Activated CD8-positive, alpha-beta memory T cell treated with anti-CD3 and anti-CD28 coated beads, Interleukin-2, amount 50 U/mL, for 48 hours (primary cell): Measurements from ENCODE around the gene GCA.

ENCODE experiments used
- DNase-seq: peaks from one replicate; pipeline ENCODE4 v3.0.0-alpha.2; 2020

Gene GCA, protein sequence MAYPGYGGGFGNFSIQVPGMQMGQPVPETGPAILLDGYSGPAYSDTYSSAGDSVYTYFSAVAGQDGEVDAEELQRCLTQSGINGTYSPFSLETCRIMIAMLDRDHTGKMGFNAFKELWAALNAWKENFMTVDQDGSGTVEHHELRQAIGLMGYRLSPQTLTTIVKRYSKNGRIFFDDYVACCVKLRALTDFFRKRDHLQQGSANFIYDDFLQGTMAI

DNA sequence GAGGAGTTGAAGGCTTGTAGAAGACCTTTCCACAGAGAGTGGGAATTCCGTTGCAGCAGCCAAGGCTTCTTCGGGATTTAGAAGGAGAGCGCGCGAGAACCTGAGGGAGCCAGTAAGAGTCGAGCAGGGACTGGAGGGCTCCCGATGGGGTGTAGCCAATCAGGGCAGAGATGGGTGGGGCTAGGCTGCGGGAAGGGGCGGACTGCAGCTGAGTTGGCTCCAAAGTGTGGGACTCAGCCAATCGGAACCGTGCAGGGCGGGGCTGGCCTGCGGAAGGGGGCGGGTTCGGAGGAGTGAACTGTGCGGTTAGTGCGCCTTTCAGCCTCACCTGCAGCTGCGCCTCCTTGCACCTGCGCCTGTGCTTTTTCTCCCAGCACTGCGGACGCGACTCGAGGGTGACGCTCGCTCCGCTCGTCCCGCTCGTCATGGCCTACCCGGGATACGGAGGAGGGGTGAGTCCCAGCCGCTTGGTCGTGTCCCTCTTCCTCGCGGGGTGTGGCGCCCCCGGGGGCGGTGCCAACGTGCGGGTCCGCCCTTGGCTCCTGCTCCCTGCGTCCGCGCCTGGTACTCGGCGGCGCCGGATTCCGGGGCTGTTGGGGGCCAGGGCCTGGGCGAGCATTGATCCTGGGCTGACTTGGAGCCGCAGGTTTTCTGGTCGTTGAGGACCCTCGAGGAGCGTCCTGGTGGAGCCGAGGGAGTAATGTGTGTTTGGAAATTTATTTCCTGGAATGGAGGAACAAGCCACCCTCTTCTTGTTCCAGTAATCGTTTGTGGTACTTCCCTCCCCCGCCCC lies at the start of gene GCA:
Gene GCA, plus strand, starts transcription at position 309 of the 793 bp plus-strand sequence. Its CDS starts 117 bp downstream, at position 426.
- peak; percentile 94 for DNase-seq

DNA sequence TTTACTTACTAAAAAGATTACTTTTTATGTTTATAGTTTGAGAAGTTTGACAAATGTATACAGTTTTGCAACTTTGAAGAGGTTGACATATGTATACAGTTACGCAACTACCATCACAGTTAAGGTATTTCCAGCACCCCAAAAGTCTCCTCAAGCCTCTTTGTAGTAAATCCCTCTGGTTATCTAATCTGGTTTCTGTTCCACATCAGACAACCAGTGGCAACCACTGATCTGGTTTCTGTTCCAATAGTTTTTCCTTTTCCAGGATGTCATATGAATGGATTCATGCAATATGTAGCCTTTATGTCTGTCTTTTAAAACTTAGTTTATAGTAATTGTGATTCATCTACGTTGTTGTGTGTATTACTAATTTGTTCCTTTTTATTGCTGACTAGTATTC lies 48.9 kb upstream of the GCA start:
- no peak for DNase-seq

DNA sequence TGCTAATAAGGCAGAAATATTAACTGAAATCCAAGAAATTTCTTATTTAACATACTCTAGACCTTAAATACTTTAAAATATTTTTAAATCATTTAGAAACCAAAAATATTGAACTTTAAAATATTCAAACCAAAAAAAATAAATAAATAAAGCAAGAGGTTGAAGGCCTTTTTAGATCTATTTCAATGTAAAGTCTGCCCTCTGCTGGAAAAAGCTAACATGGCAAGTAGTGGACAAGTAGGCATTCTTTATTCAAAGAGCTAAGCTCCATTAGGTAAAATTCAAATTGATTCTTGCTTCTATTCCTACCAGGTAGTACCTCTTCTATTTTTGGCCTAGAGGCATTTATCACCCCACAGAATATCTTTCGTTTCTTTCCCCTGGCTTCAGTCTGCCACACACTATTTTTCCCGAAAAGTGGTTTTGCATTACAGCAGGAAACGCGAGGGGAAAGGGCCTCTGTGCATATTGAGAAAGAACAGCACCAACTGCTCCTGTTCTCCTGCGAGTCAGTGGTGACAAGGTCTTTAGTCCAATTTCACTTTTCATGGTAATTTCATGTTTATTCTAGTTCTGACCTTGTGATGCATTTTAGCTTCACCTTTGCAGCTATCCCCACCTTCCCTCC lies 45.9 kb upstream of the GCA start:
- no peak for DNase-seq

DNA sequence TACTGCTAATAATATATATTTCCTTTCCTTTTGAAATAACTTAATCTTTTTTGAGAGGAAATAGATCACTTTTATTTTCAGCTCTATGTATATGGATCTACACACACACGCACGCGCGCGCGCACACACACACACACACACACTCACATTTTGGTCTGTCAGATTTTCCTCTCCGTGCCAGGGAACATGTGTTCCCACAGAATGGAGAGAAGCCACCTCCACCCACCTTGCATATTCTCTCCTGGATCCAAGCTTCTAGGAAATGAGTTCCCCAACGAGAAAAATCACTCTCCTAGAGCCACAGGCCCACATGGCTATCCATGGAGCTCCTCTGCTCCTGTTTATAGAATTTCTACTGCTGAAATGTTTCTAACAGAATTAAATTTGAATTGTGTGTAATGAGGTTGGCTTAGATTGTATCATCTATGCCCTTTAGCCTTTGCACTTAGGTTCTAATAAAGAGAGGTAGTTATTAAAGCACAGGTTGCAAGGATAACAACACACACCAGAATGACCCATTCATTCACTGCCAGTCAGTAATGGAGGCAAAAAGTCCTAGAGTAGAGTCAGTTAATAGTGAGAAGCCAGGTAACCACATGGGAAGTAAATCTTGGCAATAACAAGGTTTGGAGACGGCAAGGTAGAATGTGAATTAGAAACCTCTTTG lies 45.1 kb upstream of the GCA start:
- DNase-seq = no peak

DNA sequence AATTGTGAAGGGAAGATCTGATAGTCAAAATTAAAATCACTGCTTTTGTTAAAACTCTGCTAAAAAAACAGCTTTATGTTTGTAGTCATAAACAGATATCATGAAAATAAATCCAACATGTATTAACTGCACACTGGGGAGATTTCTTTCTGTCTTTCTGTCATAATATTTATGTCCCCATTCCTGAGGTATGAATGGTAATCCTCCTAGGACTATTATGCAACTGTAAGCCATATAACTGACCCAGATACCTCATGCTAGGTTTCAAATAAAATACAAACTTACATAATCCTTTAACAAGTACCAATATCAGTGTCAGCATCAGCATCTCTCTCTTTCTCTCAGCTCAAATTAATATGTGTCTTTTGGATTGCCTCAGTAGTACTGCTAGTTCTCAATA lies 43.7 kb upstream of the GCA start:
- no peak for DNase-seq

DNA sequence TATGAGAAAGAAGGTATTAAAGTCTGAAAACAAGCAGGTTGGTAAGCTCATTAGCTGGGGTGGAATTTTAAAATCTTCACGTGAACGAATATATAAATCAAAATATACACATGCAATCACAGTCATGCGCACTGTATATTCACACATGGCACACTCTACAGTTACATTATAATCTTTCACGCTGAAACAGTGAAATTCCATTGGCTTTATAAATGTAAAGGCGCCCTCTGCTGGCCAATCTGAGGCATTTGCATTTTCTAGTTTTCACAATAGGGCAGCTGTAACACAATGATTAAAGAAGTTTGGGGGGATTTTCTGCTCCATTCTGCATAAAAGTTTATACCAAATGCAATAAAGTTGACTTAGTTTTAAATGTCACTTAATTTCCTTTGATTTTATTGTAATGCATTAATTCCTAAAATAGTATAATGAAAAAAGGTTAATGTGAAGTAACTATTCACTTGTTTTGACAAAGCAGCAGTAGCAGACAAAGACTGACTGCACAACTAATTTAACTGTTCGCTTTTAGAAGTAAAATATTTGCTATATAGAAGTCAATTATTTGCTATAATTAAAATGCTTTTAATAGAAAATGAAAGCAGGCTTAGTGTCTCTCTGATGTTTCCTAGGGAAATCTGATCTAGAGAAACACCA lies 42.7 kb upstream of the GCA start:
- DNase-seq = peak; percentile 69

DNA sequence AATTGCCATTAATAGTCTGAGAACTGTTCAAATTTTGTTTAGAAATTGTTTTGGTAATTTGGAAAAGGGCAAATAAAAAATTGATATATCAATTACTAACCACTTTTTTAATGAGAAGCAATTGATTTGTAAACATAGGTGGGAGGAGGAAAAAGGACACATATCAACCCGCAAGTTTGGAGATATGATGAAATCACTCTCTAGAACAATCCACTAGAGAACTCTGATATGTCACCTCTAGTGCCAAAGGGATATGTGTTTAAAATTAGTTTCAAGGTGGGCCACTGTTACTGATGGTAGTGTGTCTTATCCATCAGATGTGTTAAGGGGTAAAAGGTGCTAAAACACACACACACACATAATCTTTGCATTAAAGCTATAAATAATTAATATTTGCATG lies 42.1 kb upstream of the GCA start:
- DNase-seq = no peak

DNA sequence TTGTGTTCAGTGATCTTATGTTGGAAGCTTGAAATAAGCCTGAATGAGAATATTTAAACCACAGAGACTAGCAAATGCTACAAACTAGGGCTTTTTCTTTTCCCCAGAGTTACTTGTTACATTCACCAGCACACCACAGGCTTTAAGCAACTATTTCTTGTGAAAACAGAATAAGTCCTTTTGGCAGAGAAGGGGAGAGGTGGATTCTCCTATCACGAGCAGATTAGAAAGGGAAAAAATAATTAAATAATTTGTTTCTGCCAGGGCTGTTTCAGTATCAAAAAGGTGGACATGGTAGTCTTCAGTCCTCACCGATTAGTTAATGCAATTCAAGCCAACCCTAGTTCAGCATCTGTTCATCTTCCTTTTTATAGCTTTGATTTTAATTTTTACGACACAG lies 38.0 kb upstream of the GCA start:
- no peak for DNase-seq

DNA sequence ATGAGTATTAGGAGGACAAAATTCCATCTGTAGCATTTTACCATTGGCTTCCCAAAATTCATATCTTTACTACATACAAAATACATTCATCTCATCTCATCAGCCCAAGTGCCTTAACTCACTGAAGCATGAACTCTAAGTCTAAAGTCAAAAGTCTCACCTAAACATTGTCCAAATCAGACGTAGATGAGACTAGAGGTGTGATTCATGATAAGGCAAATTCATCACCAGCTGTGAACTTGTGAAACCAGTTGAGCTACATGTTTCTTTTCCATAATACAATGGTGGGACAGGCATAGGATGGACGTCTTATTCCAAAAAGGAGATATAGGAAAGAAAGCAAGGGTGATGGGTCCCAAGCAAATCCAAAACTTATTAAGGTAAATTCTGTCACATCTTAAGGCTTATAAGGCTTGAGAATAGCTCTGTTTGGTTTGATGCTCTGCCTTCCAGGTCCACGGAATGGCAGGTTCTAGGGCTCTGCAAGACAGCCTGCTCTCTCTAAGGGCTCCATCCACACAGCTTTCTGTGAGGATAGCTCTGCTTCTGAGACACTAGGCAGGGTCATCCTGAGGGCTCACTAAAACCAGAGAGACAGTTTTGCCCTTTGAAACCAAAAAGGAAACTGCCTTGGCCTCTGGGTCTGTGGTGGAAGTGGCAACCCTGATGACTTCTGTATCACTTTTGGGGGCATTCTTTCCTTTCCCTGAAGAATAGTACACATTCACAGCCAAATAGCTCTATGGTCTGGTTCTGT lies 35.0 kb upstream of the GCA start:
- no peak for DNase-seq

DNA sequence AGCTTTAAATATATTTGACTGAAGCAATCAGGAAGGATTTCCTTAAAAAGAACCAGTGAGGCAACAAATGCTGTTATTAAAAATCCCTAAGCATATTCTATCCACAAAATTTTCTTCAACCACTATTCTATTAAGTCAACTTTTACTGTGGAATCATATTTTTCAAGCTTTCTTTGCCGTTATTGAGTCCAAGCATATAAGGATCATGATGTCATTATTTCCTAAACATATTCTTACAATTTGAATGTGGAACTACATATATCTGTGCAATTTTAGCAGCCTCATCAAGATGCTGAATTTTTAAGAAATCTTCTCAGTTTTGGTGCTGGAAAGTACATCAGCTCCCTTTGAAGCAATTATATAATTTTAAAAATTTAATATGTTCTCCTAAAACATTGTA lies 31.1 kb upstream of the GCA start:
- no peak for DNase-seq

DNA sequence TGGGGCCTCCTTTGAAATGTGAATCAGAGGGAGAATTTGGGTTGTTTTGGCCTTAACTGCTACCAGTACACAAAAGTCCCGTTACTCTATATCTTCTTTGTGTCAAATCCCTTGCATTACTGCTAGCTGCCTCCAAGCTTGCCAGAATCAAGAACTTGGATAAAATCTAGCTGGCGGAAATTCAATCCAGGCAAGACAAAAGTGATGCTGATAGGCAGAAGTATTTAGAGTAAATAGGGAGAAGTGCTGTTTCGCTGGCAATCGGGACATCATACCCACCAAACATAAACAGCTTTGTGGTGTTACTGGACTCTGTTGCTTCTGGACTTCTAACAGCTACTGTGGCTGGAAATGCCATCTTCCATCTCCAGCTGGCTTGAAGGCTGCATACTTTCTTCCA lies 28.0 kb upstream of the GCA start:
- no peak for DNase-seq

DNA sequence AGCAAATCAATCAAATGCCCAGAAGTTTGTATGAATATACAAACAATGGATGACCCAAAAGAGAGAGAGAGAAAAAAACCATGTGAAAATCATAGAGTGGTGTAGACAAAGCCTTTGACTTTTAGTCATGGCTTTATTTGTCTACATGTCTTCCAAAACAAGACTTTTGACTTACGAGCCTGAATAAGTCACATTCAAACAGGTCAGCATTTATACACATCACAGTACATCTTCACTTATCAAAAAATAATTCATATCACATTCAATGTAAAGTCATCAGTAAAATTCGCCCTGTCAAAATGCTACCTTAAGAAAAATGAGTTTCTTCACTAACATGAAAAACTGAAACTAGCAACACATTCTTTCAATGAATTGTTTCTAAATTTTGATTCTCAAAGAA lies 27.3 kb upstream of the GCA start:
- DNase-seq = no peak

DNA sequence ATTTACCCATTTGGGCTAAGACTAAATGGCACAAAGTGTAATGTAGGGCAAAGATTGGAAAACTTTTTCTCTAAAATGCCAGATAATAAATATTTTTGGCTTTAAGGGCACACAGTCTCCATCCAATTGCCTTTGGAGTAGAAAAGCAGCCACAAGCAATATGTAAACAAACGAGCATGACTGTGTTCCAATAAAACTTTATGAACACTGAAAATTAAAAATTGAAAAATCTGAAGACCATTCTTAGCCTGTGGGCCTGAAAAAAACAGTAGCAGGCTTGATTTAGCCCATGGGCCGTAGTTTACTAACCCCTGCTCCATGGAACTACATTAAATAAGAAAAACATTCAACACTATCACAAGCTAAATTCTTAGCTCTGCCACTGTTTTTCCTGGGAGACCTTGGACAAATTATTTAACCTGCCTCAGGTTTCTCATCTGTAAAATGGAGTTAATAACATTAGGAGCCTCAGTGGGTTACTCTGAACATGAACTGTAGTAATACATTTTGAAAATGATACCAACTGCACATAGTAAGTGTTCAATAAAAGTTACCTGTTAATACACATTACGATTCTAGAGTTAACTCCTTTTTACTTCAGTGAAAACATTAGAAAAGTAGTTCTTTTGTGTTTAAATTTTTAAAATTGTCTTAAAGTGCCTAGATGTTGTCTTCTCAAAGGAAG lies 26.7 kb upstream of the GCA start:
- no peak for DNase-seq

DNA sequence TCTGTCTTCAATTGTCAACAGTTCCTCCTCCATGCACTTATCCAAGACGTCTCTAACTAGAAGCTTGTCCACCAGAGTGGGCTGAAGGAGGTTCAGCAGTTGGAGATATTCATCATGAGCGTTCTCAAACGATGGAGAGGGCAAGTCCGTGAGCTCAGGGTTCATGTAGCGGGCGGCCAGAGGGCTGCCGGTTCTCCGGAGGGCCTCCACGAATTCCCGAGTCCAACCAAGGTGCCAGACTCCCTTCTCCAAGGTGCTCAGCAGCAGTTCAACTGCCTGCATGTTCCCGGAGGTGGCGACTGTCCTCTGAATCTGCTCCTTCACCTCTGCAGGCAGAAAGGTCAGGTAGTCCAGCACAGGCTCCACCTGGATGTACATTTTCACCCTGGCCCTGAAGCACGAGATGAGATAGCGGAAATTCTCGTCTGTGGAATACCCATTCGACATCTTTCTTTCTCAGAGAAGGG lies 26.0 kb upstream of the GCA start:
- DNase-seq = peak; percentile 72

DNA sequence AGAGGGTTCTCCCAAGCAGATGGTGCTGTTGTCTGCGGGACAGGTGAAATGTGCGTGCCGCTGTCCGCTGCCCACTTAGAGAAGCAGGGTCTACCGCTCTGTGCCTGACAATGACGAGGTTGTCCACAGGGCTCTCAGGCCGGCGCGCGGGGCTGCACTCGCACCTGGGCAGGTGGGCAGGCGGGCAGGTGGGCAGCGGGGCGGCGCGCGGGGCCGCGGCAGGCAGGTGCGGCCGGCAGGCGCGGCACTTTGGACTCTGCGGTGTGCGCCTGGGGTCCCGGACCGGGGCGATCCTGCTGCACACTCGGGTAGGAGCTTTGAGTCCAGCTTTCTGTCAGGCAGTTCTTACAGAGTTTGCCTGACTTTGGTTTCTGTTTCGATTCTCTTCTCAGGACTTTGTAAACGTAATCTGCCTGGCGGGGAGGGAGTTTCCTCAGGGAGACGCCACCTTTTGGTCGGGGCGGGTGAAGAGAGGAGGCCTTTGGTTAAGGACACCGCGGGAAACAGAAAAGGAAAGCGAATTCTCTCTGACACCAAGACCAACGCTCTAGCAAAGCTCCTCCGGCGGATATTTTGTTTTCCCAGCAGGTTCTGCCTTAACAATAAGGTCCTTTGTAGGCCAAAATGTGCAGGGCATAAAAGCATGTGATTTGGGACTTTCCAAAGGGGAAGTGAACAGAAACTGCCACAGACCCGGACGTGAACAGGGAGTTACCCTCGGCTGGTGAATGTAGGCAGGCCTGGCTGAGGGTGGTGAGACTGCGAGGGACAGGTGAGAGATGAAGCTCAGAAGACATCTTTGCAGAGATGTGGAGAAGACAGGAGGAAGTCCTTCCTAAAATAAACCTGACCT lies 25.4 kb upstream of the GCA start, which contains the start of gene IFIH1:
Gene IFIH1, minus strand, starts transcription at position 357 of the 853 bp plus-strand sequence. CDS start 377 bp downstream, outside the sequence.
- DNase-seq = peak; percentile 80

DNA sequence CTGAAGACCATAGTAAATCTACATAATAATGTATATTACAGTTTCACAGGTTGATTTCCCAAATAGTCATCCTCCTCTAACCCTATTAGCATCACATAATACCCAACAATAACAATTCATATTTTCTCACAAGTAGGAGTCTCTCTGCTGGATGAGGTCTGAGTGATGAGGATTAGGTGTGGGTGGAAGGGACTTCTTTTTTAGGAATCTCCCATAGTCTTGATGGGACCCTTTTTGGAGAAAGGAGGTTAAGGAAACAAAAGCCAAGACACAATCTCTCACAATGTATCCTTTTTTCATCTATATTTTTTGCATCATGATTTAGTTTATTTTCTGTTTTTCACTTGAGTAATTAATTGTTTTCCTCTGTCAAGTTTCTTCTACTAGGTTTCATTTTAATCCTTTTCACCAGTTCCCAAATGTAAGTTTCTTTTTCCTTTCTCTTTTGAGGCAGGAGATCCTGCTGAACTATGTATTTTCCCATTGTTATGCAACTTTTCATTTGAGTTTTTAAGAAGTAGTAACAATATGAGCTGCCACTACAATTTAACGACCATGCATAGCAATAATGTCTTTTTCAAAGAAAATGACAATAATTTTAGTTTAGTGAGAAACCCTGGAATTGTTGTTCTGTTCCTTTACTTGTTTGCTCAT lies 22.9 kb upstream of the GCA start:
- DNase-seq = no peak

DNA sequence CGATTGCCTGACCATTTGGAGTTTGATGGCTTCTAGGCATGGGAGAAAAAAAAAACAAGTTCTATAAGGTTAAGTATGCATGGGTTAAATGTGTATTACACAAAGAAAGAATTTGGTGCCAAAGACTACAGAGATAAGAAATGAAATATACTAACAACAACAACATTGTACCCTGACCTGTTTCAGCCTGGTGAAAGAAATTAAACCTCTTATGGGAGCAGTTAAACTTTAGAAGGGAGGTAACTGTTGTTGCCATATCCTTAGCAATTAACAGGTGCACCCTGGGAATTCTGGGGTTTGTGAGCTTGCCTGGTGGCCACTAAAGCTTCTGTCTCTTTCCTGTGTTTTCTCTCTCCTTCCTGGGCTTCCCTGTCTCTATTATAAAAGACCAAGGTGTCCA lies 19.0 kb upstream of the GCA start:
- DNase-seq = no peak

DNA sequence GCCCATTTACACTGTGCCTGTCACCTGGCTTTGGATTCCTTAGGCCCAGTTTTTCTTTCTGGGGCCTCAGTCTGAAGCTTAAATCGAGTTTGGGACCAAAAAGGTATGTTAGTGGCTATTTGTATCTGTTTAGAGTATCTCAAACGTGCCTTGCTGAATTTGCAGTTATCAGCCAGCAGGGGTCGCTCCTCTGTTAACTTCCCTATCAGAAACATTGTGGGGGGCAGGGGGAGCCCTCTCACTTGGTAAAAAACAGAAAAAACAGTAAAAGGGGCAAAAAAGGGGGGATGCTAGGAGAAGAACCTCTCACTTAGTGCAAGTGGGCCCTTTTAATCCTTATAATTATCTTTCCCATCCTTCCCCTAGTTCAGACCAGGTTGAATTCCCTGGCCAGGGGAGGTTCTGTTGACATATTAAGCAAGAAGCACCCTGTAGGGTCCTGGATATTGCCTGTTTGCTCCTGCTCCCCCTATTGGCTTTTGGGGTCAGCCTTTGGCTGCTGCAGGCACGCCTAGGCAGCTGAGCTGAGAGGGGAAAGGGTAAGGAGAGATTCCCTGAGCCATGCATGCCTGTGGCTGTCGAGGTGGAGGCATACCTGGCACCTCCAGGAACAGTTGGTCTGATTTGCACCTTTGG lies 16.7 kb upstream of the GCA start:
- no peak for DNase-seq

DNA sequence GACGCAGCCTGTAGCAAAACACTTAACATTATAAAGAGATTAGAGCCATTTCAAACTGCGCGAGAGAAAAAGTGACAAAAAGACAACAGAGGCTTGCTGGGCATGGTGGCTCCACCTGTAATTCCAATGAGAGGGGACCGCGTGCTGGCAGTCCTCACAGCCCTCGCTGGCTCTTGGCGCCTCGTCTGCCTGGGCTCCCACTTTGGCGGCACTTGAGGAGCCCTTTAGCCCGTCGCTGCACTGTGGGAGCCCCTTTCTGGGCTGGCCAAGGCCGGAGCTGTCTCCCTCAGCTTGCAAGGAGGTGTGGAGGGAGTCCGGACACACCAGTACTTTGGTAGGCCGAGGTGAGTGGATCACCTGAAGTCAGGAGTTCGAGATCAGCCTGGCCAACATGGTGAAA lies 16.1 kb upstream of the GCA start:
- DNase-seq = no peak
